ENCODE results near the gene GPR180. TPM values are rescaled to one million over a fixed set of nuclear protein-coding genes. Genes with fewer than 3 reads are reported as not detected.

Gene GPR180
- polyA plus RNA-seq, 2 of the 4 experiments (the other 2 are of a cell fraction), result 3.6 to 7.8 TPM

DNA sequence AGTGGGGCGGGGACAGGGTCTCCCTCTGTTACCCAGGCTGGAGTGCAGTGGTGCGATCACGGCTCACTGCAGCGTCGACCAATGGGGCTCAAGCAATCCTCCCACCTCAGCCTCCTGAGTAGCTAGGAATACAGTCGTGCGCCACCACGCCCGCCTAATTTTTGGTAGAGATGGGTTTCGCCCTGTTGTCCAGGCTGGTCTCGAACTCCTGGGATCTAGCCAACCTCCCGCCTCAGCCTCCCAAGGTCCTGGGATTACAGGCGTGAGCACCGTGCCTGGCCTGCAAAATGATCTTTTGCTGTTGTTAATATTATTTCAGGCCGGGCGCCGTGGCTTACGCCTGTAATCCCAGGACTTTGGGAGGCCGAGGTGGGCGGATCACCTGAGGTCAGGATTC, 5.1 kb upstream of the GPR180 start:
- ATAC-seq (no peak; a peak in 1 of 6 replicates), DNase-seq (ENCODE audit: low read depth in 1 of 2, low spot score in 1 of 2) (no peak), FAIRE-seq (no peak)
- peak overlapping the region; percentile 61 for H3K4me2 ChIP-seq
- WGBS (ENCODE audit: missing lambda C conversion rate), result 61% methylated on average over 13 of the region's 20 CpGs
- H3K9me3 ChIP-seq, result no peaks in the 10 kb centered on the region
- peaks cover 18% of the 10 kb centered on the region; the same call in 2 of the 3 replicates for H3K4me1 ChIP-seq
- ChIA-PET CTCF (interaction anchor here (1.6 kb wide), 1 partner anchor 21 kb away, joined by 7 read pairs; no protein-coding TSS in a partner anchor), POLR2A (interaction anchor here (0.8 to 2.2 kb wide), 5 partner anchors 9 to 47 kb away, joined by 3 to 30 read pairs (median 4); no protein-coding TSS in a partner anchor)
- no peak for TF ChIP-seq E2F6 (IDR thresholded peaks at IDR 0.05; ENCODE audit: borderline replicate concordance, low read depth)
- no peak for TF ChIP-seq CEBPB (IDR thresholded peaks at IDR 0.05)
- H3K27ac ChIP-seq, result peak overlapping the region; percentile 90 to 92
- H3K4me3 ChIP-seq, result peak overlapping the region; percentile 87

- Histone ChIP-seq H3K4me2 (no peak overlapping the region), H3K9me3 (no peaks in the 10 kb centered on the region), H3K27ac (no peak overlapping the region), H3K4me3 (no peak overlapping the region), H3K4me1 (peaks cover 24% of the 10 kb centered on the region; the same call in 2 of the 3 replicates)
- TF ChIP-seq BHLHE40 (IDR thresholded peaks at IDR 0.05; ENCODE audit: low read depth, low read length) (no peak), SREBF2 (IDR thresholded peaks at IDR 0.05) (no peak), RFX5 (IDR thresholded peaks at IDR 0.05) (no peak), SMC3 (IDR thresholded peaks at IDR 0.05) (no peak), CHD2 (IDR thresholded peaks at IDR 0.05; ENCODE audit: low read length, partially characterized antibody) (no peak), EHF (CRISPR knock-in tag; IDR thresholded peaks at IDR 0.05) (no peak), HMGXB4 (CRISPR knock-in tag; IDR thresholded peaks at IDR 0.05; ENCODE audit: borderline replicate concordance) (no peak), TP53 (CRISPR knock-in tag; IDR thresholded peaks at IDR 0.05) (no peak), KDM5A (IDR thresholded peaks at IDR 0.05) (no peak), HOXB5 (CRISPR knock-in tag; IDR thresholded peaks at IDR 0.05) (no peak), RARB (CRISPR knock-in tag; IDR thresholded peaks at IDR 0.05) (no peak), REST (IDR thresholded peaks at IDR 0.05) (no peak), JUN (IDR thresholded peaks at IDR 0.05) (no peak), NR3C1 (IDR thresholded peaks at IDR 0.05) (no peak), ZNF302 (CRISPR knock-in tag; IDR thresholded peaks at IDR 0.05) (no peak), CBX8 (IDR thresholded peaks at IDR 0.05) (no peak), POLR2A (IDR thresholded peaks at IDR 0.05; ENCODE audit: low read length) (no peak)
- TF ChIP-seq, protein P1, sequence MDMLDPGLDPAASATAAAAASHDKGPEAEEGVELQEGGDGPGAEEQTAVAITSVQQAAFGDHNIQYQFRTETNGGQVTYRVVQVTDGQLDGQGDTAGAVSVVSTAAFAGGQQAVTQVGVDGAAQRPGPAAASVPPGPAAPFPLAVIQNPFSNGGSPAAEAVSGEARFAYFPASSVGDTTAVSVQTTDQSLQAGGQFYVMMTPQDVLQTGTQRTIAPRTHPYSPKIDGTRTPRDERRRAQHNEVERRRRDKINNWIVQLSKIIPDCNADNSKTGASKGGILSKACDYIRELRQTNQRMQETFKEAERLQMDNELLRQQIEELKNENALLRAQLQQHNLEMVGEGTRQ (IDR thresholded peaks at IDR 0.05), result no peak
- WGBS (ENCODE audit: missing lambda C conversion rate), result 92% methylated on average over 3 of the region's 3 CpGs
- no peak for FAIRE-seq
- ChIA-PET CTCF (no interaction called here), POLR2A (no interaction called here)
- no peak for ATAC-seq
- DNase-seq (ENCODE audit: low read depth in 1 of 2, low spot score in 1 of 2), result no peak
Measured at GRCh38 chr13:94598281-94598680, 3.4 kb upstream of the GPR180 start.
